Measurements from ENCODE around the gene TMEM52. TPM values are rescaled to one million over a fixed set of nuclear protein-coding genes. Genes with fewer than 3 reads are reported as not detected.

TMEM52 gene
- 1.1 TPM for polyA plus RNA-seq (ENCODE audit: insufficient read length)
- long read RNA-seq, donor 1, partial matches to known transcripts, result 0 of 1 reads
- long read RNA-seq, donor 1, other reads (novel, unspliced or antisense), result 0 of 1 reads
- long read RNA-seq, donor 2, partial matches to known transcripts, result 0 of 1 reads
- long read RNA-seq, donor 2, other reads (novel, unspliced or antisense), result 0 of 1 reads
- long read RNA-seq, donor 3, partial matches to known transcripts, result 0 of 1 reads
- long read RNA-seq, donor 3, other reads (novel, unspliced or antisense), result 0 of 1 reads
- long read RNA-seq, donor 4, partial matches to known transcripts, result 0 of 1 reads
- long read RNA-seq, donor 4, other reads (novel, unspliced or antisense), result 0 of 1 reads
- long read RNA-seq, donor 5, result 0 reads
- long read RNA-seq, donor 6, result 0 reads
- long read RNA-seq, donor 7, result 0 reads
- long read RNA-seq, donor 8, result 0 reads

GRCh38 chr1:1918901-1919303 lies at the start of gene TMEM52:
Gene TMEM52 (minus strand): TSS chr1:1919279. CDS start chr1:1919265, 14 bp downstream.
- no peak for DNase-seq

DNA sequence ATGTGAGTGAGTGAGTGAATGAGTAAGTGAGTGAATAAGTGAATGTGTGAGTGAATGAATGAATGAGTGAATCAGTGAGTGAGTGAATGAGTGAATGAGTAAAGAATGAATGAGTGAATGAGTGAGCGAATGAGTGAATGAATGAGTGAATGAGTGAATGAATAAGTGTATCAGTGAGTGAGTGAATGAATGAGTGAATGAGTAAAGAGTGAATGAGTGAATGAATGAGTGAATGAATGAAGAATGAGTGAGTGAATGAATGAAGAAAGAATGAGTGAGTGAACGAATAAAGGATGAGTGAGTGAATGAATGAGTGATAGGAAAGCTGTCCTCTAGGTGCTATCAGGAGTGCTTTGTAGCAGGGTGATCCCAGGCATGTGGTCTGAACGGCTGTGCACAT lies 48.8 kb upstream of the TMEM52 start:
- DNase-seq, result no peak

- no peak for DNase-seq
Observed at GRCh38 chr1:1967151-1967550, 48.1 kb upstream of the TMEM52 start.

DNA sequence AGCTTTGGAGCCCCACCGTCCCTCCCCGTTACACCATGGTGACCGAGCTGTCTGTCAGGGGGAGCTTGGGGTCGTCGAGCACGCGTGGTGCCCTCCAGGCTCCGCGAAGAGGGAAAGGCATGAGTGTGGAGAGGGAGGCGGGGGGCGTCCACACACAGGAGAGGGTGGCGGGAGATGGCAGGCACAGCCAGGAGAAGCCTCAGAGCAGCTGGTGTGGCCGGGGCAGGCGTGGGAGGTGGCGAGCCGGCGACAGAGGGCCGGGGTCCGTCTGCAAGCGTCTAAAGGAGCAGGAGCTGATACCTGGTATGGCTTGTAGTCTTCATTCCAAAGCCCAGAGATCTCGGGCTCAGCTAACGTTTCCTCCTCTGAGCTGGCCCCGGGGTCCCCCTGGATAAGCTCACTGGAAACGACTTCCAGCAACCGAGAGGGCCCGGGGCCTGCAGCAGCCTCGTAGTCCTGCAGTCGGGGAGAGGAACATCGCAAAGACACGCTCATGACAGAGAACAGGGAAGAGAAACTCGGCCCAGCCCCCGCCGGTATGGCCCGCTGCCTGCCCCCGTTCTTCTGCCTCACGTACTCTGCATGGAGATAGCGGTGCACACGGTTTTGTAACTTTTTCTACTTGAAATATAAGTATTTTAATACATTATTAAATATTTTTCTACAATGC lies 47.1 kb upstream of the TMEM52 start:
- no peak for DNase-seq

DNA sequence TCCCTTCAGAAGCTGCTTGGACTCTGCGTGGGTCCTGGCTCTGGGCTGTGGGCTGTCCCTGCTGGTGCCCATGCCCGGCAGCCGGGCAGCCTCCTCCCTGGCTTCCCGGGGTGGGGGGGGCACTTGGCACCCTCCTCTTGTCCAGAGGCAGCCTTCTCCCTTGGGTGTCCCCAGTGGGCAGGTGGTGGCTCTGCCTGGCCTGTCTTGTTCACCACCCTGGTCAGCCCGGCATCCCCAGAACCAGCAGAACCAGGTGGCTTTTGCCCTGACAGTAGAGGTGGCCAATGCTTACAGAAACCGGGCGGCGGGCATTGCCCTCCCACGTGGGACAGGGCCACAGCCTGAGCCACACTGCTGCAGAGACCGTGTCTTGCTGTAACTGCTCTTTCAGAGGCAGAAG lies 46.5 kb upstream of the TMEM52 start:
- no peak for DNase-seq

- no peak for DNase-seq
Observed at GRCh38 chr1:1964811-1965210, 45.7 kb upstream of the TMEM52 start.

- DNase-seq, result no peak
Observed at GRCh38 chr1:1963570-1963969, 44.5 kb upstream of the TMEM52 start.

DNA sequence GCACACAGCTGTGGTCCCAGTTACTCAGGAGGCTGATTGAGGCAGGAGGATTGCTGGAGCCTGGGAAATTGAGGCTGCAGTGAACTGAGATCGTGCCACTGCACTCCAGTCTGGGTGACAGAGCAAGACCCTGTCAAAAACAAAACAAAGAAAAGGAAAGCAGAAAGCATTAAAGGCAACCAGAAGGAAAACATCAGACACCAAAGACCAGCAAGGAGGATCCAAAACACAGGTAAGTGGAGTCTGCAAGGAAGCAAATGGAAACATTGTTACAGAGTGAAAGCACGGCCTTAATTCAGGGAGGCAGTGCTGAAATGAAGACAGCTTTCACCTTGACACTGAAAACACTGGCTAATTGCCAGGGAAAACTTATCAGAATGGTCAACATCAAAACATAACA lies 43.7 kb upstream of the TMEM52 start:
- no peak for DNase-seq

DNA sequence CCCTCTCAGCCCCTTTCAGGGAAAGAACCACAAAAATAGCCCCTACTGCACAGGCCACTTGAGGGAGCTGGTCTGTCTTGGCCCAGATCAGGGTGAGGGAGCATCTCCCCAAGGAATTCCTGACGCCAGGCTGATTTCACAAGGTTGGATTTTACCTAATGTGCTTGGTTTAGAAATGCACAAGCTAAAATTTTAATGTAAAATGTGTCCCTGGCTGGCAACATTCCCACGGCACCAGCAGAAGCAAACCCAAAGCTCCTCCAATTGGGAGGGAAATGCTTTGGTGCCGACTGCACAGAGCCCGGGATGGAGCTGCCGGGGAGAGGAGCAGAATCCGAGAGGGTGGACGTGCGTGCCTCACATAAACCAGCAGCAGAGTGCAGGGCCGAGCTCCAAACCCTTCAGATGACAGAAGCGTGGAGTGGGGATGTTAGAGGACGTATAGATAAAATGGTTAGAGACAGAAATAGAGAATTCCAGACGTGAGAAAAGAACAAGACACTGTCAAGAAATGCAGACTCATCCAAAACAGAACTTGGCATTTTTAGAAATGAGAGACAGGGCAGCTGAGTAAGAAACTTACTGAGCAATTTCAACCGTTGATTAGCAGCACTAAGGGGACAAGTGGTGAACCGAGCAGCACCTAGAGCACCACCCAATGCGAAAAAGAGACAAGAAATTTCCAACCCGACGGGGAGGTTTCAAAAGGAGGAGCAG lies 41.6 kb upstream of the TMEM52 start:
- no peak for DNase-seq

DNA sequence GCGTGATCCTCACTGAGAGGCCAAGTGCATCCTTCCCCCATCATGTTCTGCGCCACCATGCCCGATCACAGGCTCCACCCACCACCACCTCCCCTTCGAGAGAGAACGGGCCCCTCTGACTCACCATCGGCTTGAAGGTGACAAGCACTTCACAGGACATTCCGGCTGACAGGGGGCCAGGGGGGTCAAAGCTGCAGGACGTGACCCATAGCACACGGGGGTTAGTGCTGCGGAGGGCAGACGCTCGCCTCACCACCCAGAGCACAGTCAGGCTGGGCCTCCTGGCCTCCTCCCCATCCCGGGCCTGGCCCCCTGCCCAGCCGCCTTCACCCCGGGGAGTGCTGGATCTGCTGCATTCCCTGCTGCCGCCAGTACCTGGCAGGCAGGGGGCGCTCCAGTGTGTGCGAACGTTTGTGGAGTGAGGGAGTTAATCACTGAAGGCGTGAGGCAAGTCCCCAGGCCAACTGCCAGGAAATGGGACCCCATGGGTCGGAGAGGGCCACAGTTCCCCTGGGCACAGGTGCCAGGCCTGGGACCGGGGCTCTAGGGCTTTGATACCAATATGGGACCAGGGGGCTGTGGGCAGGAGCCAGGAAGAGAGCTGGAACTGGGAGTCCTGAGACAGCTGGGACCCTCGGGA lies 40.9 kb upstream of the TMEM52 start:
- DNase-seq, result peak; percentile 77

GRCh38 chr1:1959459-1959839 lies 40.4 kb upstream of the TMEM52 start:
- no peak for DNase-seq

DNA sequence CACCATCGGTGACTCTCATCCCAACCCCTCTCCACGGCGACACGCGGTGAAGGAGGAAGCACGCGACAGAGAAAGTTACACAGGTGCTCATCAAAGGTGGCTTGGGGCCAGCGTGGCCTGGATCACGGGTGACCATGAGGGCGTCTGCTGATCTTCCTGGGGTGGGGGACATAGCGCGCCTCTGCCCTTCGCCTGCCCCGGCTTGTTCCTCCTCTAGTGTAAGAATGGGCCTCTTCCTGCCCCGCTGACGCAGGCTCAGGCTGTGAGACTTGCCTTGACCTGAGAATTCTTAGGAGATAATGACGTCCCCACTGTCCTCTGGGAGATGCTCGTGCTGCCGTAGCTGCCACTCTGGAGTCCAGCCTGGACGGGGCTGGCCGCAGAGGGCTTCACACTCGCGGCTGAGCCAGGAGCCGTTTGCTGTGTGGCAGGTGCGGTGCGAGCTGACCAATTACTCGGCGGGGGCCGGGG lies 39.0 kb upstream of the TMEM52 start:
- DNase-seq, result no peak

- no peak for DNase-seq
Observed at GRCh38 chr1:1957533-1957961, 38.5 kb upstream of the TMEM52 start.

- DNase-seq, result no peak
Observed at GRCh38 chr1:1956586-1957532, 37.8 kb upstream of the TMEM52 start.

DNA sequence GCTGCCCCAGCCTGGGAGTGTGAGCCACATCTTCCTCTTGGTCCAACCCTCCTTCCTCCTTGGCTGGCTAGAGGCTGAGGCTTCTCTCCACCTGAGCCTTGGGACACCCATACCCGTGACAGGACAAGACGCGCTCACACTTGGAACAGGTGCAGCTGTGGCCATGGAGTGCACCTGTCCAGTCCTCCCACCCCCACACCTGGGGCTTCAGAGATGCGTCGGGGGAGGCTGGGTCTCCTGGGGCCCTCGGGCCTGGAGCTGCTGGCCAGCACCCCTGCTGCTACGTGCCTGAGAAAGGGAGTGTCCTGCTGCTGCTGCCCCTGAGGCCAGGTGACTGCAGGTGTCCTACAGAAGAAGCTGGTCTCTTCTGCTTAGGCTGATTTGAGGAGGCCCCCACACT lies 37.0 kb upstream of the TMEM52 start:
- DNase-seq, result no peak

DNA sequence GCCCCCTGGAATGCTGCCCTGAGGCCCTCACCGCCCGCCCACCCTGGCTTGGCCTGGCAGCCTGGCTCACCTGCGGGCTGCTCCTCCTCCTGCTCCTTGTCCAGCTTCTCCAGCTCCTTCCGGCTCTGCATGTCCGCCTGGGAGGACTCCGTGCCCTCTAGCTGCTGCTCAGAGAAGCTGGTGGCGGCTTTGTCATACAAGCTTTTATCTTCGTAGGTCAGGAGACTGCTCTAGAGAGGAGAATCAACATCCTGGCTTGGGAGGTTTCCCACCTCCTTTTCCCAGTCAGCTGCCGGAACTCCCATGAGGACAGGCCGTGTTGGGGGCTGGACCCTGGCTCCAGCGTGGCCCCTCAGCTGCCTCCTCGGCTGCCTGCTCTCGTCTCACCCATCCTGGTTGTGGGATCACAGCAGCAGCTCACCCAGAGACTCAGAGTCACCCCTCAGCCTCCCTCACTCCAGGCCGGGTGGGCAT lies 36.6 kb upstream of the TMEM52 start:
- no peak for DNase-seq

GRCh38 chr1:1954831-1955441 lies 35.9 kb upstream of the TMEM52 start:
- no peak for DNase-seq

GRCh38 chr1:1954015-1954414 lies 34.9 kb upstream of the TMEM52 start:
- DNase-seq, result no peak

DNA sequence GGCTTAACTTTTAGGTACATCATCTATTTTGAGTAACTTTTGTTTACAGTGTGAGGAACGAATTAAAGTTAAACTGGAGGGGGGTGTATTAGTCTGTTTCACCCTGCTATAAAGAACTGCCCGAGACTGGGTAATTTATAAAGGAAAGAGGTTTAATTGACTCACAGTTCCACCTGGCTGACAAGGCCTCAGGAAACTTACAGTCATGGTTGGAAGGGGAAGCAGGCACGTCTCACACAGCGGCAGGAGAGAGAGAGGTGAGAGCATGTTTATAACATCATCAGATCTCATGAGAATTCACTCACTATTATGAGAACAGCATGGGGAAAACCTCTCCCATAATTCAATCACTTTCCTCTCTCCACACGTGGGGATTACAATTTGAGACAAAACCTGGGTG lies 31.9 kb upstream of the TMEM52 start:
- DNase-seq, result no peak

DNA sequence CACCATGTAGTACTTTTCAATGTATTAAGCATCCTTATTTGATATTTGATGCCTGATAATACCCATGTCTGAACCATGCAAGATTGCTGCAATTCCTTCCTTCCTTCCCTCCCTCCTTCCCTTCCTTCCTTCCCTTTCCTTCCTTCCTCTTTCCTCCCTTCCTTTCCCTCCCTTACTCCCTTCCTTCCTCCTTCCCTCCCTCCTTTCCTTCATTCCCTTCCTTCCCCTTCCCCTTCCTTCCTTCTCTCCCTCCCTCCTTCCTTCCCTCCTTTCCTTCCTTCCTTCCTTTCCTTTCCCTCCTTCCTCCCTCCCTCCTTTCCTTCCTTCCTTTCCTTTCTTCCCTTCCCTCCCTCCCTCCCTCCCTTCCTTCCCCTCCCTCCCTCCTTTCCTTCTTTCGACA lies 29.7 kb upstream of the TMEM52 start:
- no peak for DNase-seq

GRCh38 chr1:1947493-1947892 lies 28.4 kb upstream of the TMEM52 start:
- no peak for DNase-seq
